Chondrocyte (in vitro differentiated cells): ENCODE data around the gene OTOGL. TPM values are rescaled to one million over a fixed set of nuclear protein-coding genes. Genes with fewer than 3 reads are reported as not detected.
"Not testable (repeated sequence)": the region's sequence is repeated elsewhere in the genome, so short reads cannot be mapped to it uniquely, and the experiment has no call there.

Source experiments
- DNase-seq: peaks from one replicate; pipeline ENCODE4 v3.0.0; 2021; ENCODE audit warnings: mixed read lengths, low spot score
- H3K27ac Mint-ChIP-seq: one replicate; pipeline ENCODE4 v1.8.0; 2021; ENCODE audit warnings: mild to moderate bottlenecking, moderate library complexity, mixed read lengths; ENCODE audit not compliant: unreplicated experiment
- H3K27me3 Mint-ChIP-seq: 2 replicates; pipeline ENCODE4 v1.8.0; 2021; ENCODE audit warnings: low read depth, mixed read lengths
- H3K36me3 Mint-ChIP-seq: 2 replicates; pipeline ENCODE4 v1.8.0; 2021; ENCODE audit warnings: low read depth, mixed read lengths
- H3K4me1 Mint-ChIP-seq: 2 replicates; pipeline ENCODE4 v1.8.0; 2021; ENCODE audit warnings: low read depth, mild to moderate bottlenecking, mixed read lengths
- H3K4me3 Mint-ChIP-seq: one replicate; pipeline ENCODE4 v1.8.0; 2021; ENCODE audit warnings: mild to moderate bottlenecking, moderate library complexity, mixed read lengths; ENCODE audit not compliant: unreplicated experiment
- H3K9me3 Mint-ChIP-seq: 2 replicates; pipeline ENCODE4 v1.8.0; 2021; ENCODE audit warnings: low read depth, mixed read lengths
- CTCF ChIP-seq: fragments of 200-600 bp; sonication (generic); IDR thresholded peaks from 2 replicates; pipeline ENCODE4 v1.5.0; 2021; ENCODE audit warnings: antibody characterized with exemption, mild to moderate bottlenecking, moderate library complexity
- total RNA-seq: library from RNA; stranded (reverse); gene quantifications from 3 replicates; pipeline ENCODE4 v1.2.1, GENCODE V29; 2021

The OTOGL gene
- total RNA-seq, 1 donor from 2014 or later, result 0.25 TPM

GRCh38 chr12:80142640-80143039 lies 43.3 kb downstream of the OTOGL start:
- H3K36me3 Mint-ChIP-seq, result no peaks in the 10 kb centered on the region
- TF ChIP-seq CTCF, result no peak

GRCh38 chr12:80143537-80143936 lies 44.2 kb downstream of the OTOGL start:
- H3K27me3 Mint-ChIP-seq, result peaks cover 15% of the 10 kb centered on the region
- H3K36me3 Mint-ChIP-seq, result peaks cover 1% of the 10 kb centered on the region
- H3K4me1 Mint-ChIP-seq, result no peaks in the 10 kb centered on the region
- no peak for TF ChIP-seq CTCF
- H3K9me3 Mint-ChIP-seq, result peaks cover 6% of the 10 kb centered on the region
- no peak overlapping the region for H3K4me3 Mint-ChIP-seq
- H3K27ac Mint-ChIP-seq, result no peak overlapping the region
- no peak for DNase-seq

More at GRCh38 chr12:80142640-80143039, 43.3 kb downstream of the OTOGL start:
- Mint-ChIP-seq H3K4me3 (no peak overlapping the region), H3K9me3 (peaks cover 3% of the 10 kb centered on the region), H3K27me3 (peaks cover 15% of the 10 kb centered on the region), H3K4me1 (no peaks in the 10 kb centered on the region), H3K27ac (no peak overlapping the region)
- no peak for DNase-seq

DNA sequence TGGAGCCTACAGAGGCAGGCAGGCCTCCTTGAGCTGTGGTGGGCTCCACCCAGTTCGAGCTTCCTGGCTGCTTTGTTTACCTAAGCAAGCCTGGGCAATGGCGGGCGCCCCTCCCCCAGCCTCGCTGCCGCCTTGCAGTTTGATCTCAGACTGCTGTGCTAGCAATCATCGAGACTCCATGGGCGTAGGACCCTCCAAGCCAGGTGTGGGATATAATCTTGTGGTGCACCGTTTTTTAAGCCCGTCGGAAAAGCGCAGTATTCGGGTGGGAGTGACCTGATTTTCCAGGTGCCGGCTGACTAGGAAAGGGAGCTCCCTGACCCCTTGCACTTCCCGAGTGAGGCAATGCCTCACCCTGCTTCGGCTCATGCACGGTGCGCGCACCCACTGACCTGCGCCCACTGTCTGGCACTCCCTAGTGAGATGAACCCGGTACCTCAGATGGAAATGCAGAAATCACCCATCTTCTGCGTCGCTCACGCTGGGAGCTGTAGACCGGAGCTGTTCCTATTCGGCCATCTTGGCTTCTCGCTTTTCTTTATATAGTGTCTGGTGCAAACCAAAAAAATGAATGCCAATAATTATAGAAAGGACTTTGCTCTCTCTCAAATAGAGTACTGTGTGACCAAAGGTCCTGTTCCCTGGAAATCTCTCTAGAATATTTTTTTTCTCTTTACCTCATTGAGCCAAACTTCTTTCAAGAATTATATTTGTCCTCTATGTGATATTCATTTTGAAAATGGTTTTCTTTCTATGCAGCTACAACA lies 50.4 kb downstream of the OTOGL start:
- H3K27ac Mint-ChIP-seq, DNase-seq, H3K27me3 Mint-ChIP-seq, H3K4me1 Mint-ChIP-seq, H3K36me3 Mint-ChIP-seq: not testable (repeated sequence)
- Mint-ChIP-seq H3K4me3 (peak overlapping the region; percentile 33), H3K9me3 (peaks cover 13% of the 10 kb centered on the region)

GRCh38 chr12:80151131-80151530 lies 51.8 kb downstream of the OTOGL start:
- Mint-ChIP-seq H3K27ac (no peak overlapping the region), H3K4me1 (no peaks in the 10 kb centered on the region), H3K4me3 (no peak overlapping the region), H3K36me3 (peaks cover 1% of the 10 kb centered on the region), H3K27me3 (no peaks in the 10 kb centered on the region), H3K9me3 (peaks cover 12% of the 10 kb centered on the region)
- no peak for TF ChIP-seq CTCF
- no peak for DNase-seq

- no peak overlapping the region for H3K27ac Mint-ChIP-seq
- H3K27me3 Mint-ChIP-seq, result no peaks in the 10 kb centered on the region
- H3K4me3 Mint-ChIP-seq, result no peak overlapping the region
- H3K36me3 Mint-ChIP-seq, result no peaks in the 10 kb centered on the region
- no peaks in the 10 kb centered on the region for H3K4me1 Mint-ChIP-seq
- no peak for DNase-seq
- TF ChIP-seq CTCF, result no peak
- peaks cover 8% of the 10 kb centered on the region for H3K9me3 Mint-ChIP-seq
Observed at GRCh38 chr12:80154261-80154660, 54.9 kb downstream of the OTOGL start.

DNA sequence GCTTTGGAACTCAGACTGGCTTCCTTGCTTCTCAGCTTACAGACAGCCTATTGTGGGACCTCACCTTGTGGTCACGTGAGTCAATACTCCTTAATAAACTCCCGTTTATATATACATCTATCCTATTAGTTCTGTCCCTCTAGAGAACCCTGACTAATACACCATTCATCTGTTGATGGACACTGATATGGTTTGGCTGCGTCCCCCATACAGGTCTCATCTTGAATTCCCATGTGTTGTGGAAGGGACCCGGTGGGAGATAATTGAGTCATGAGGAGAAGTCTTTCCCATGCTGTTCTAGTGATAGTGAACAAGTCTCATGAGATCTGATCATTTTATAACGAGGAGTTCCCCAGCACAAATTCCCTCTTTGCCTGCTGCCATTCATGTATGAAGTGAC lies 57.0 kb downstream of the OTOGL start:
- H3K27ac Mint-ChIP-seq, result no peak overlapping the region
- DNase-seq, result no peak
- no peaks in the 10 kb centered on the region for H3K27me3 Mint-ChIP-seq
- H3K4me1 Mint-ChIP-seq, result peaks cover under 1% of the 10 kb centered on the region
- no peak overlapping the region for H3K4me3 Mint-ChIP-seq
- H3K9me3 Mint-ChIP-seq, result peaks cover 8% of the 10 kb centered on the region
- H3K36me3 Mint-ChIP-seq, result no peaks in the 10 kb centered on the region
- TF ChIP-seq CTCF, result no peak
